HCT116 (cell line): Measurements from ENCODE around the gene CCDC82. TPM values are rescaled to one million over a fixed set of nuclear protein-coding genes. Genes with fewer than 3 reads are reported as not detected.

Experiments
- ATAC-seq: fragments of 200-7000 bp; cut with Tn5 transposase; 2 replicates; pipeline ENCODE4 v1.9.1; 2020; ENCODE audit warnings: mild to moderate bottlenecking, moderate library complexity
- BruUV-seq: library from RNA; stranded (reverse); fragments of 400-500 nt; replicated peaks from 2 replicates; lab custom pipeline; 2021; lab: Mats Ljungman, UMichigan
- CTCF ChIA-PET: fragments of 300-600 bp; sonication (Branson Sonifier 250); formaldehyde crosslinking; loops from one replicate; lab custom pipeline; 2021; ENCODE audit warnings: antibody characterized with exemption; lab: Charles Lee
- POLR2A ChIA-PET: fragments of 300-600, 350-600 bp; sonication (Branson Sonifier 250); formaldehyde crosslinking; loops from one replicate; lab custom pipeline; 2021; ENCODE audit warnings: antibody characterized with exemption; lab: Charles Lee
- RAD21 ChIA-PET, 2 experiments: fragments of 300-600 bp; sonication (Branson Sonifier 250); formaldehyde crosslinking; loops; one replicate each; lab custom pipeline; 2023; ENCODE audit warnings: low total read pairs in 2 of 2; ENCODE audit not compliant: uncharacterized antibody in 2 of 2, unreplicated experiment in 2 of 2, low non-redundant PET in 1 of 2; lab: Charles Lee
- DNase-seq: peaks from one replicate; pipeline ENCODE4 v3.0.0-alpha.2; 2010; ENCODE audit warnings: low read depth, low spot score
- H2AFZ ChIP-seq: fragments of 200-600 bp; shearing (Covaris generic), sonication (generic); 2 replicates; pipeline ENCODE4 v1.6.1; 2017; ENCODE audit warnings: low read depth, mixed run types, mixed read lengths, antibody characterized with exemption, low read length; ENCODE audit not compliant: poor library complexity, severe bottlenecking
- H3K27ac ChIP-seq: 2 replicates; pipeline ENCODE4 v1.5.1; 2012; ENCODE audit warnings: low read depth, low read length
- H3K27me3 ChIP-seq: fragments of 200-600 bp; sonication (generic); 2 replicates; pipeline ENCODE4 v1.6.1; 2016; ENCODE audit warnings: mixed run types, low read length, mixed read lengths; ENCODE audit not compliant: insufficient read depth
- H3K36me3 ChIP-seq, 2 experiments: fragments of 200-500 bp in 1 of 2; fragments of 200-600 bp in 1 of 2; sonication (Bioruptor generic) in 1 of 2; sonication (generic) in 1 of 2; 2 replicates each; pipeline versions ENCODE4 v1.5.1 to v1.6.1; 2014 to 2016; ENCODE audit warnings: low read length in 2 of 2, inconsistent platforms in 1 of 2, mixed read lengths in 1 of 2, mixed run types in 1 of 2; ENCODE audit not compliant: insufficient read depth in 2 of 2, control insufficient read depth in 1 of 2
- H3K4me1 ChIP-seq, 2 experiments: fragments of 200-600 bp in 1 of 2; sonication (generic) in 1 of 2; 2 replicates each; pipeline versions ENCODE4 v1.5.1 to v1.6.1; 2012 to 2017; ENCODE audit warnings: low read length in 2 of 2, inconsistent platforms in 1 of 2, mild to moderate bottlenecking in 1 of 2, mixed read lengths in 1 of 2, mixed run types in 1 of 2, moderate library complexity in 1 of 2; ENCODE audit not compliant: insufficient read depth in 2 of 2, control insufficient read depth in 1 of 2
- H3K4me2 ChIP-seq: fragments of 200-600 bp; sonication (generic); 2 replicates; pipeline ENCODE4 v1.6.1; 2017; ENCODE audit warnings: mixed run types, low read length, mixed read lengths
- H3K4me3 ChIP-seq, 2 experiments: fragments of 200-600 bp in 1 of 2; sonication (generic) in 1 of 2; replicated peaks in 1 of 2; 2 replicates each; pipeline ENCODE4 v1.5.1; 2011 to 2016; ENCODE audit warnings: low read length in 2 of 2, control low read depth in 1 of 2, low read depth in 1 of 2, mild to moderate bottlenecking in 1 of 2, mixed read lengths in 1 of 2, mixed run types in 1 of 2
- H3K79me2 ChIP-seq: fragments of 200-600 bp; sonication (generic); 2 replicates; pipeline ENCODE4 v1.6.1; 2017; ENCODE audit warnings: mild to moderate bottlenecking, mixed run types, low read length, moderate library complexity, mixed read lengths; ENCODE audit not compliant: insufficient read depth
- H3K9ac ChIP-seq: fragments of 200-600 bp; sonication (generic); 2 replicates; pipeline ENCODE4 v1.6.1; 2016; ENCODE audit warnings: low read length, mixed read lengths
- H3K9me2 ChIP-seq: fragments of 200-600 bp; sonication (generic), shearing (Covaris generic); 2 replicates; pipeline ENCODE4 v1.6.1; 2017; ENCODE audit warnings: mixed run types, mild to moderate bottlenecking, moderate library complexity; ENCODE audit not compliant: insufficient read depth
- H3K9me3 ChIP-seq, 2 experiments: fragments of 200-500 bp in 1 of 2; fragments of 200-600 bp in 1 of 2; sonication (Bioruptor generic) in 1 of 2; sonication (generic) in 1 of 2; 2 replicates each; pipeline ENCODE4 v1.6.1; 2014 to 2017; ENCODE audit warnings: low read length in 2 of 2, mixed read lengths in 2 of 2, inconsistent platforms in 1 of 2, low read depth in 1 of 2, mild to moderate bottlenecking in 1 of 2, mixed run types in 1 of 2, moderate library complexity in 1 of 2; ENCODE audit not compliant: control insufficient read depth in 1 of 2, insufficient read depth in 1 of 2
- H4K20me1 ChIP-seq: fragments of 200-600 bp; sonication (generic), shearing (Covaris generic); 2 replicates; pipeline ENCODE4 v1.6.1; 2017; ENCODE audit warnings: mixed run types, mild to moderate bottlenecking, moderate library complexity; ENCODE audit not compliant: insufficient read depth
- ATF3 ChIP-seq: IDR thresholded peaks from 2 replicates; pipeline ENCODE4 v1.6.1; 2012
- CBX3 ChIP-seq: IDR thresholded peaks from 2 replicates; pipeline ENCODE4 v1.6.1; 2012; ENCODE audit warnings: low read depth
- EGR1 ChIP-seq: IDR thresholded peaks from 2 replicates; pipeline ENCODE4 v1.6.1; 2012; ENCODE audit warnings: low read depth
- EZH2phosphoT487 ChIP-seq: fragments of 200-600 bp; IDR thresholded peaks from 2 replicates; pipeline ENCODE4 v1.6.1; 2018; ENCODE audit warnings: antibody characterized with exemption, borderline replicate concordance
- POLR2AphosphoS5 ChIP-seq: IDR thresholded peaks from 2 replicates; pipeline ENCODE4 v1.6.1; 2011; ENCODE audit warnings: mild to moderate bottlenecking, low read depth, low read length, moderate library complexity
- RAD21 ChIP-seq: IDR thresholded peaks from 2 replicates; pipeline ENCODE4 v1.6.1; 2012; ENCODE audit warnings: low read depth, mild to moderate bottlenecking
- REST ChIP-seq: IDR thresholded peaks from 2 replicates; pipeline ENCODE4 v1.6.1; 2012; ENCODE audit warnings: low read depth
- SIN3A ChIP-seq: IDR thresholded peaks from 2 replicates; pipeline ENCODE4 v1.6.1; 2012; ENCODE audit warnings: low read depth
- YY1 ChIP-seq: IDR thresholded peaks from 2 replicates; pipeline ENCODE4 v1.6.1; 2011; ENCODE audit warnings: low read length, low read depth, moderate library complexity, mild to moderate bottlenecking; ENCODE audit not compliant: insufficient replicate concordance; ENCODE audit errors: extremely low read depth
- ZBTB33 ChIP-seq: IDR thresholded peaks from 2 replicates; pipeline ENCODE4 v1.6.1; 2011; ENCODE audit warnings: mild to moderate bottlenecking, low read length, moderate library complexity; ENCODE audit not compliant: insufficient replicate concordance; ENCODE audit errors: extremely low read depth
- ZFX ChIP-seq: fragments of 450-650 bp; IDR thresholded peaks from 2 replicates; pipeline ENCODE4 v1.6.1; 2017
- intact Hi-C: fragments of 100-400 bp; cut with micrococcal nuclease; formaldehyde crosslinking; loops from 2 replicates; pipeline ENCODE4 v1.10.0; 2022
- total RNA-seq: library from RNA; stranded (reverse); gene quantifications from one replicate; pipeline ENCODE4 v1.2.1, GENCODE V29; 2021; ENCODE audit not compliant: unreplicated experiment

The CCDC82 gene
- total RNA-seq, 1 experiment from 2014 or later, result 11.2 TPM

GRCh38 chr11:96318850-96319249 is 70.9 kb downstream of the CCDC82 start:
- Histone ChIP-seq H3K4me3 (no peak overlapping the region), H3K27me3 (no peaks in the 10 kb centered on the region), H3K9me3 (no peaks in the 10 kb centered on the region), H3K4me2 (no peak overlapping the region), H4K20me1 (no peaks in the 10 kb centered on the region), H3K79me2 (no peaks in the 10 kb centered on the region), H3K9ac (no peak overlapping the region)
- ChIA-PET RAD21 (no interaction called here), POLR2A (no interaction called here)
- no peak for DNase-seq
- no TSS peak for BruUV-seq
- TF ChIP-seq YY1 (no peak), POLR2AphosphoS5 (no peak), ZBTB33 (no peak), CBX3 (no peak)
- TF ChIP-seq, all 23 proteins: peak for 0
- H3K36me3 ChIP-seq, result no peaks in the 10 kb centered on the region
- H3K9me2 ChIP-seq, result no peaks in the 10 kb centered on the region
- intact Hi-C loops, result no loop called here
- CTCF ChIA-PET, result no interaction called here
- no peak for ATAC-seq
- H3K27ac ChIP-seq, result no peak overlapping the region
- H2AFZ ChIP-seq, result no peak overlapping the region
- H3K4me1 ChIP-seq, result peaks cover 12 to 24% of the 10 kb centered on the region in 2 experiments

GRCh38 chr11:96318399-96318798 is 71.3 kb downstream of the CCDC82 start:
- H3K4me1 ChIP-seq, result peaks cover 15 to 24% of the 10 kb centered on the region in 2 experiments
- POLR2A ChIA-PET, result no interaction called here
- H3K4me2 ChIP-seq, result no peak overlapping the region
- no peak overlapping the region for H3K9ac ChIP-seq
- H3K4me3 ChIP-seq, result no peak overlapping the region
- H3K27ac ChIP-seq, result no peak overlapping the region
- no peak for DNase-seq
- no peak for ATAC-seq
- intact Hi-C loops, result no loop called here
- no peaks in the 10 kb centered on the region for H3K36me3 ChIP-seq
- RAD21 ChIA-PET, result no interaction called here
- H3K27me3 ChIP-seq, result no peaks in the 10 kb centered on the region
- H3K9me3 ChIP-seq, result no peaks in the 10 kb centered on the region
- no TSS peak for BruUV-seq
- no peak overlapping the region for H2AFZ ChIP-seq
- H4K20me1 ChIP-seq, result no peaks in the 10 kb centered on the region
- no peaks in the 10 kb centered on the region for H3K9me2 ChIP-seq
- CTCF ChIA-PET, result no interaction called here
- H3K79me2 ChIP-seq, result no peaks in the 10 kb centered on the region
- TF ChIP-seq REST (no peak), ATF3 (no peak), ZBTB33 (no peak), SIN3A (no peak), EGR1 (no peak), EZH2phosphoT487 (no peak), ZFX (no peak), RAD21 (no peak), CBX3 (no peak)
